Adrenal gland (tissue), 12 donors: ENCODE data around the gene PDE2A. TPM values are rescaled to one million over a fixed set of nuclear protein-coding genes. Genes with fewer than 3 reads are reported as not detected.
A peak's percentile ranks its signal among the peaks of the same experiment; 100 is the strongest.

ENCODE experiments used
- DNase-seq, 7 donors: peaks; one replicate each; pipeline ENCODE4 v3.0.0-alpha.2; 2019 to 2020
- H3K27ac ChIP-seq, 5 donors: fragments of 200-600 bp; sonication (generic) in 4 of 5; 1 replicate in 3 of 5; 2 replicates in 2 of 5; pipeline versions ENCODE4 v1.5.1 to v1.8.0; 2016 to 2020; ENCODE audit warnings: mild to moderate bottlenecking in 1 of 5
- H3K27me3 ChIP-seq: fragments of 200-600 bp; 2 replicates; pipeline ENCODE4 v1.8.0; 2021
- H3K36me3 ChIP-seq, 2 donors: fragments of 200-600 bp; replicated peaks in 1 of 2; 1 replicate in 1 of 2; 2 replicates in 1 of 2; pipeline versions ENCODE4 v1.5.1 to v1.8.0; 2018 to 2022
- H3K4me1 ChIP-seq, 2 donors: fragments of 200-600 bp; replicated peaks in 1 of 2; 1 replicate in 1 of 2; 2 replicates in 1 of 2; pipeline versions ENCODE4 v1.5.1 to v1.8.0; 2018 to 2021
- H3K4me3 ChIP-seq, 4 donors: fragments of 200-600 bp; sonication (generic) in 3 of 4; one replicate each; pipeline ENCODE4 v1.5.1; 2016 to 2018
- H3K9me3 ChIP-seq, 3 donors: fragments of 200-600 bp; sonication (generic) in 1 of 3; replicated peaks in 1 of 3; 1 replicate in 2 of 3; 2 replicates in 1 of 3; pipeline versions ENCODE4 v1.5.1 to v1.8.0; 2016 to 2021
- CTCF ChIP-seq, 6 experiments: fragments of 450-650 bp in 4 of 6; fragments of 200-600 bp in 2 of 6; sonication (generic) in 1 of 6; IDR thresholded peaks; 1 replicate in 5 of 6; 2 replicates in 1 of 6; pipeline versions ENCODE4 v1.5.1 to v1.8.0; 2016 to 2021; ENCODE audit warnings: antibody characterized with exemption in 6 of 6, mild to moderate bottlenecking in 2 of 6, moderate library complexity in 1 of 6
- POLR2A ChIP-seq, 2 donors: fragments of 450-650 bp; IDR thresholded peaks; one replicate each; pipeline ENCODE4 v1.6.1; 2017; ENCODE audit warnings: antibody characterized with exemption in 2 of 2, mild to moderate bottlenecking in 2 of 2, moderate library complexity in 1 of 2
- WGBS, 4 donors: extraction: QIAGEN DNeasy Blood & Tissue Kit in 2 of 4; methylation state at CpG; one replicate each; pipeline versions ENCODE4 v1.1.5 to v1.1.7; 2013 to 2017; 5-methylcytosine and 5-hydroxymethylcytosine counted together
- intact Hi-C, 2 donors: fragments of 100-400 bp; cut with DNase I; formaldehyde crosslinking; loops; one replicate each; pipeline versions ENCODE4 v1.14.1 to v1.15.0; 2022 to 2023
- polyA plus RNA-seq, 3 donors: library from polyadenylated mRNA; stranded (reverse); fragments of 200-250 nt in 2 of 3; fragments of 350-450 nt in 1 of 3; fragmentation: Illumina TruSeq in 1 of 3; extraction: RNeasy Lipid Tissue Mini Kit (QIAGEN cat#74804) in 1 of 3; gene quantifications; one replicate each; pipeline ENCODE4 v1.2.3, GENCODE V29; 2013 to 2014
- total RNA-seq, 9 donors: library from RNA; depleted of rRNA in 4 of 9; stranded (reverse); fragments of >200 nt in 4 of 9; fragments of 120-200 nt in 1 of 9; fragmentation: NEBNext Ultra II Directional in 1 of 9; extraction: Animal tissue kit (Norgen Biotek cat#: 25700) in 1 of 9; gene quantifications; one replicate each; pipeline versions ENCODE4 v1.1.0 to v1.2.4, GENCODE V29; 2013 to 2023
- donor health status: healthy with polysubstance abuse.
- donor health status: Bipolar disorder and iron deficiency.
- donor health status: DM: yes; HTN: yes; CAD: no.
- donor health status: DM: no; HTN: no; CAD: no.
- donor health status: DM: no; HTN: no; CAD: no.
- donor health status: DM: yes; HTN: yes; CAD: no.

Gene PDE2A
- total and polyA plus RNA-seq, 12 donors: 11.5 to 226 (median 67.6) TPM

- TF ChIP-seq CTCF (IDR thresholded peaks at IDR 0.05): no peak
- TF ChIP-seq POLR2A (IDR thresholded peaks at IDR 0.05): no peak
- H3K27me3 ChIP-seq: no peaks in the 10 kb centered on the region
- peaks cover 0 to 94% of the 10 kb centered on the region in 2 donors for H3K36me3 ChIP-seq
- H3K4me1 ChIP-seq: peaks cover 0 to 18% of the 10 kb centered on the region in 2 donors
- no peak for DNase-seq
- peak overlapping the region in 2 of 5 donors; percentile 12 to 24 for H3K27ac ChIP-seq
- H3K4me3 ChIP-seq: no peak overlapping the region
- intact Hi-C loops: no loop called here
- no peaks in the 10 kb centered on the region for H3K9me3 ChIP-seq
- 84 to 86% (median 85%) methylated on average over 8 to 12 of the region's 12 CpGs for WGBS, 4 donors
Observed at GRCh38 chr11:72705442-72706365, 31.5 kb upstream of the PDE2A start.

GRCh38 chr11:72704783-72705265, 30.6 kb upstream of the PDE2A start:
- no peaks in the 10 kb centered on the region for H3K9me3 ChIP-seq
- TF ChIP-seq CTCF (IDR thresholded peaks at IDR 0.05) (no peak), POLR2A (IDR thresholded peaks at IDR 0.05) (no peak)
- H3K36me3 ChIP-seq: peaks cover 0 to 96% of the 10 kb centered on the region in 2 donors
- DNase-seq: no peak
- WGBS, 4 donors: 62 to 67% (median 65%) methylated on average over 3 to 4 of the region's 4 CpGs
- H3K27me3 ChIP-seq: no peaks in the 10 kb centered on the region
- intact Hi-C loops: no loop called here
- H3K4me3 ChIP-seq: no peak overlapping the region
- H3K4me1 ChIP-seq: peaks cover 0 to 25% of the 10 kb centered on the region in 2 donors
- peak overlapping the region in 2 of 5 donors; percentile 12 to 80 for H3K27ac ChIP-seq

- Histone ChIP-seq H3K9me3 (no peaks in the 10 kb centered on the region), H3K4me1 (peaks cover 0 to 27% of the 10 kb centered on the region in 2 donors), H3K36me3 (peaks cover 0 to 96% of the 10 kb centered on the region in 2 donors), H3K27ac (peak overlapping the region in 2 of 5 donors; percentile 56 to 80), H3K27me3 (no peaks in the 10 kb centered on the region), H3K4me3 (no peak overlapping the region)
- DNase-seq: no peak
- peak in 1 of 6 experiments; percentile 5 for TF ChIP-seq CTCF (IDR thresholded peaks at IDR 0.05)
- no peak for TF ChIP-seq POLR2A (IDR thresholded peaks at IDR 0.05)
- 63 to 80% (median 71%) methylated on average over 4 to 13 of the region's 13 CpGs for WGBS, 4 donors
- intact Hi-C loops: no loop called here
Observed at GRCh38 chr11:72704028-72704782, 30.0 kb upstream of the PDE2A start.
